A549 (cell line): Measurements from ENCODE around the gene TDO2. TPM values are rescaled to one million over a fixed set of nuclear protein-coding genes. Genes with fewer than 3 reads are reported as not detected.

Experiments used
- ATAC-seq, 2 experiments: fragments of 200-7000 bp in 1 of 2; fragments of >200 bp in 1 of 2; cut with Nextera tagmentation in 1 of 2; cut with Tn5 transposase in 1 of 2; 3 replicates each; pipeline versions ENCODE4 v1.8.0 to v1.9.1; 2018 to 2020; ENCODE audit warnings: mild to moderate bottlenecking in 1 of 2, moderate library complexity in 1 of 2
- CTCF ChIA-PET: fragments of 300-600 bp; sonication (Branson Sonifier 250); formaldehyde crosslinking; extraction: SDS; loops from one replicate; lab custom pipeline; 2021; ENCODE audit warnings: antibody characterized with exemption, inconsistent platforms; lab: Yijun Ruan, JAX
- POLR2A ChIA-PET: fragments of 350-600 bp; formaldehyde crosslinking; extraction: SDS; loops from one replicate; lab custom pipeline; 2021; ENCODE audit warnings: antibody characterized with exemption, inconsistent platforms; lab: Yijun Ruan, JAX
- DNase-seq, 2 experiments: peaks; one replicate each; pipeline versions ENCODE4 v3.0.0 to v3.0.0-alpha.2; 2011 to 2016; ENCODE audit warnings: low read depth in 1 of 2, low spot score in 1 of 2
- FAIRE-seq: peaks from 2 replicates; lab custom pipeline; 2011; peaks lifted over from hg19 to GRCh38; lab: Jason Lieb, UNC
- H3K27ac ChIP-seq, 2 experiments: fragments of >200 bp; sonication (Bioruptor Twin); formaldehyde crosslinking; 3 replicates each; pipeline ENCODE4 v1.5.1; 2016 to 2017
- H3K4me1 ChIP-seq: fragments of >200 bp; sonication (Bioruptor Twin); formaldehyde crosslinking; 3 replicates; pipeline ENCODE4 v1.6.1; 2016
- H3K4me2 ChIP-seq: fragments of >200 bp; sonication (Bioruptor Twin); formaldehyde crosslinking; 3 replicates; pipeline ENCODE4 v1.6.1; 2016
- H3K4me3 ChIP-seq: fragments of >200 bp; sonication (Bioruptor Twin); formaldehyde crosslinking; 3 replicates; pipeline ENCODE4 v1.5.1; 2016
- H3K9me3 ChIP-seq: fragments of >200 bp; sonication (Bioruptor Twin); formaldehyde crosslinking; 3 replicates; pipeline ENCODE4 v1.6.1; 2016
- BHLHE40 ChIP-seq: IDR thresholded peaks from 2 replicates; pipeline ENCODE4 v1.6.1; 2012; ENCODE audit warnings: low read depth, low read length, inconsistent platforms
- CBX2 ChIP-seq: fragments of 200-600 bp; sonication (generic); IDR thresholded peaks from 2 replicates; pipeline ENCODE4 v1.6.1; 2016; ENCODE audit warnings: low read depth, mild to moderate bottlenecking, borderline replicate concordance
- CEBPB ChIP-seq, 2 experiments: fragments of >200 bp in 1 of 2; sonication (Bioruptor Twin) in 1 of 2; formaldehyde crosslinking in 1 of 2; IDR thresholded peaks; 2 replicates each; pipeline ENCODE4 v1.6.1; 2012 to 2016
- CHD2 ChIP-seq: fragments of 150-350 bp; IDR thresholded peaks from 2 replicates; pipeline ENCODE4 v1.6.1; 2014; ENCODE audit warnings: low read length; ENCODE audit not compliant: partially characterized antibody
- CHD4 ChIP-seq: fragments of 200-600 bp; sonication (generic); IDR thresholded peaks from 2 replicates; pipeline ENCODE4 v1.6.1; 2016; ENCODE audit warnings: antibody characterized with exemption, mild to moderate bottlenecking, borderline replicate concordance
- FOXS1 ChIP-seq: fragments of 250-450 bp; sonication (Bioruptor Pico); IDR thresholded peaks from 2 replicates; pipeline ENCODE4 v1.5.0; 2020; ENCODE audit warnings: mild to moderate bottlenecking, moderate library complexity
- GATA3 ChIP-seq: IDR thresholded peaks from 2 replicates; pipeline ENCODE4 v1.6.1; 2012; ENCODE audit warnings: borderline replicate concordance
- HOXB13 ChIP-seq: fragments of 250-450 bp; sonication (Bioruptor Pico); IDR thresholded peaks from 2 replicates; pipeline ENCODE4 v1.5.0; 2020; ENCODE audit warnings: low read depth, mild to moderate bottlenecking, moderate library complexity
- HOXB5 ChIP-seq: fragments of 250-450 bp; sonication (Bioruptor Pico); IDR thresholded peaks from 2 replicates; pipeline ENCODE4 v1.5.0; 2020; ENCODE audit warnings: mild to moderate bottlenecking, moderate library complexity
- KDM1A ChIP-seq: fragments of 200-600 bp; sonication (generic); IDR thresholded peaks from 2 replicates; pipeline ENCODE4 v1.6.1; 2016; ENCODE audit warnings: low read depth, mild to moderate bottlenecking
- KDM5A ChIP-seq: fragments of 200-600 bp; sonication (generic); IDR thresholded peaks from 2 replicates; pipeline ENCODE4 v1.6.1; 2016; ENCODE audit warnings: antibody characterized with exemption, mild to moderate bottlenecking
- MAFK ChIP-seq: fragments of 450-650 bp; IDR thresholded peaks from 2 replicates; pipeline ENCODE4 v1.6.1; 2014; ENCODE audit not compliant: partially characterized antibody
- MAZ ChIP-seq: fragments of 150-350 bp; IDR thresholded peaks from 2 replicates; pipeline ENCODE4 v1.6.1; 2014; ENCODE audit warnings: antibody characterized with exemption, low read depth, low read length, borderline replicate concordance
- MYC ChIP-seq: IDR thresholded peaks from 2 replicates; pipeline ENCODE4 v1.6.1; 2012; ENCODE audit warnings: mild to moderate bottlenecking, inconsistent platforms, low read length, improper control_type of control experiment, borderline replicate concordance
- NFE2L2 ChIP-seq: fragments of 150-350 bp; conservative IDR thresholded peaks from 2 replicates; pipeline ENCODE4 v1.6.1; 2014; ENCODE audit warnings: low read length
- NPAS2 ChIP-seq: fragments of 250-450 bp; sonication (Bioruptor Pico); IDR thresholded peaks from 2 replicates; pipeline ENCODE4 v1.8.0; 2022; ENCODE audit warnings: mild to moderate bottlenecking, moderate library complexity, borderline replicate concordance
- NR3C1 ChIP-seq: fragments of >200 bp; sonication (Bioruptor Twin); formaldehyde crosslinking; IDR thresholded peaks from 3 replicates; pipeline ENCODE4 v1.6.1; 2017
- PHF8 ChIP-seq: fragments of 200-600 bp; sonication (generic); IDR thresholded peaks from 2 replicates; pipeline ENCODE4 v1.6.1; 2016; ENCODE audit warnings: low read depth, mild to moderate bottlenecking, antibody characterized with exemption, moderate library complexity, borderline replicate concordance
- POLR2A ChIP-seq: IDR thresholded peaks from 2 replicates; pipeline ENCODE4 v1.6.1; 2012; ENCODE audit warnings: mild to moderate bottlenecking, low read length
- POLR2AphosphoS2 ChIP-seq: conservative IDR thresholded peaks from 2 replicates; pipeline ENCODE4 v1.6.1; 2012; ENCODE audit warnings: low read length, improper control_type of control experiment, inconsistent platforms
- RARB ChIP-seq: fragments of 250-450 bp; sonication (Bioruptor Pico); IDR thresholded peaks from 2 replicates; pipeline ENCODE4 v1.8.0; 2021; ENCODE audit warnings: mild to moderate bottlenecking, moderate library complexity
- RCOR1 ChIP-seq: fragments of 150-350 bp; IDR thresholded peaks from 2 replicates; pipeline ENCODE4 v1.6.1; 2014; ENCODE audit warnings: antibody characterized with exemption, low read length, low read depth
- RNF2 ChIP-seq: fragments of 200-600 bp; sonication (generic); IDR thresholded peaks from 2 replicates; pipeline ENCODE4 v1.6.1; 2016; ENCODE audit warnings: low read depth, mild to moderate bottlenecking, antibody characterized with exemption, moderate library complexity, borderline replicate concordance
- SREBF2 ChIP-seq: fragments of 450-650 bp; IDR thresholded peaks from 2 replicates; pipeline ENCODE4 v1.6.1; 2014; ENCODE audit warnings: mild to moderate bottlenecking, moderate library complexity
- TFCP2L1 ChIP-seq: fragments of 250-450 bp; sonication (Bioruptor Pico); IDR thresholded peaks from 2 replicates; pipeline ENCODE4 v1.5.0; 2021; ENCODE audit warnings: mild to moderate bottlenecking
- TP53 ChIP-seq: fragments of 250-450 bp; sonication (Bioruptor Pico); IDR thresholded peaks from 2 replicates; pipeline ENCODE4 v1.5.0; 2021; ENCODE audit warnings: mild to moderate bottlenecking, moderate library complexity
- ZC3H11A ChIP-seq: fragments of 450-650 bp; IDR thresholded peaks from 2 replicates; pipeline ENCODE4 v1.6.1; 2014; ENCODE audit warnings: antibody characterized with exemption, mild to moderate bottlenecking
- ZNF302 ChIP-seq: fragments of 250-450 bp; sonication (Bioruptor Pico); IDR thresholded peaks from 2 replicates; pipeline ENCODE4 v1.9.0; 2021; ENCODE audit warnings: inconsistent platforms, mild to moderate bottlenecking, moderate library complexity
- WGBS: methylation state at CpG from one replicate; pipeline ENCODE4 v1.1.6; 2017; ENCODE audit errors: missing lambda C conversion rate; 5-methylcytosine and 5-hydroxymethylcytosine counted together
- polyA plus RNA-seq, 4 experiments: library from polyadenylated mRNA; depleted of rRNA in 3 of 4; stranded (reverse); fragments of >200 nt; fragmentation: RNase III in 1 of 4; extraction: RNeasy Plus Mini Kit Qiagen cat#74134 plus additional on column Dnase treatment in 1 of 4; gene quantifications; 2 replicates in 3 of 4; 3 replicates in 1 of 4; pipeline ENCODE4 v1.2.3, GENCODE V29; 2011 to 2017
- TF ChIP-seq, protein P1 (sequence below): fragments of 250-450 bp; sonication (Bioruptor Pico); IDR thresholded peaks from 2 replicates; pipeline ENCODE4 v1.5.0; 2020; ENCODE audit warnings: low read depth, mild to moderate bottlenecking, moderate library complexity
- TF ChIP-seq, protein P2 (sequence below): fragments of 150-350 bp; IDR thresholded peaks from 2 replicates; pipeline ENCODE4 v1.6.1; 2014; ENCODE audit warnings: low read depth, mild to moderate bottlenecking, low read length
- TF ChIP-seq, protein P3 (sequence below): IDR thresholded peaks from 2 replicates; pipeline ENCODE4 v1.6.1; 2012; ENCODE audit warnings: low read depth, borderline replicate concordance
- TF ChIP-seq, protein P4 (sequence below): IDR thresholded peaks from 2 replicates; pipeline ENCODE4 v1.6.1; 2012

Gene TDO2
- polyA plus RNA-seq, 2 of the 4 experiments (the other 2 are of a cell fraction) = 2.6 to 2.9 TPM

DNA sequence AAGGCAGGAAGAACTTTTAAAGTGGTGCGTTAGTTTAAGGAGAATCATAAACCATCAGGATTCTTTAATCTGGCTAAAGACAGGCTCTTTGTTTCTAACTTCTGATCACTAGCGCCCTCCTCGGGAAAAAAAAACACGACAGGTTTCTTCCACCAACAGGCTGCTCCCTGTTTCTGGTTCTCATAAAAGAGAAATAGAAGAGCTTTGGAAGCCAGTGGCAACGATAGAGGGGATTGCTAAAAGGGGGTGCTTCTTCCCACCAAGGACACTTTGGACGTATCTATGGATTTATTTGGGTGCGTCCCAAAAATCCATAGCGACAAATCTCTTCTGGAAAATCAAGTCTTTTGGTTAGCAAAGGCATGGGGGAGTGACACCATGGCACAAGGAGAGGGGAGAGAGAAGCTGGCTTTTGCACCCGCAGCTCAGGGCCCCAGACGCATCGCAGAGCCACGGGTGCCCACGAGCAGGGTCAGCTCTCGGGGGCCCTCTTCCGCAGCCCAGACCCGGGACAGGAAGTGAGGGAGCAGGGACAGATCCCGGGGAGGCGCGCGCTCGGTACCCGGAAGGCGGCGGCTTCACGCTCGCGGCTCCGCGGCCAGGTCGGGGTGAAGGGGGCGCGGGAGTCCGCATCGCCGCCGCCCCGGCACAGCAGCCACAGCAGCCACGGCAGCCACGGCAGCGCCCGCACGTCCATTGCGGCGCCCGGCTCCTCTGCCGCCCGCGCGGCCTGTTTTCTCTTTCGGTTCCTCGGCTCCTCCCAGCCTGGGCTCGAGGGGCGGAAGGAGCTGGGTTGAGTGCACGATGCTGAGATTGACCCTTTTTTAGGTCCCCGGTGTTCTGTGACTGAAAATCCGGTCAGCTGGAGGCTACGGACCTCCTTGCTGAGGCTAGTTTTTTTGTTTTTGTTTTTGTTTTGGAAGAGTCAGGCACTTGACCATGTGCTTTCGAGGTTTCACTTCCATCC lies 49.9 kb downstream of the TDO2 start, which contains the start of gene CTSO (continued):
- TF ChIP-seq POLR2AphosphoS2 (no peak), FOXS1 (CRISPR knock-in tag) (no peak), CHD4 (no peak), ZNF302 (no peak), MYC (no peak), RARB (CRISPR knock-in tag) (no peak), PHF8 (peak; percentile 88), CEBPB (IDR thresholded peaks at IDR 0.05) (no peak), HOXB5 (CRISPR knock-in tag) (no peak), BHLHE40 (no peak), RCOR1 (no peak), SREBF2 (no peak), HOXB13 (CRISPR knock-in tag) (no peak), NR3C1 (no peak), MAZ (no peak), TFCP2L1 (CRISPR knock-in tag) (no peak), NFE2L2 (no peak), TP53 (CRISPR knock-in tag) (no peak), KDM5A (peak; percentile 72), CBX2 (no peak), RNF2 (no peak), GATA3 (no peak), NPAS2 (no peak)
- TF ChIP-seq, protein P1, sequence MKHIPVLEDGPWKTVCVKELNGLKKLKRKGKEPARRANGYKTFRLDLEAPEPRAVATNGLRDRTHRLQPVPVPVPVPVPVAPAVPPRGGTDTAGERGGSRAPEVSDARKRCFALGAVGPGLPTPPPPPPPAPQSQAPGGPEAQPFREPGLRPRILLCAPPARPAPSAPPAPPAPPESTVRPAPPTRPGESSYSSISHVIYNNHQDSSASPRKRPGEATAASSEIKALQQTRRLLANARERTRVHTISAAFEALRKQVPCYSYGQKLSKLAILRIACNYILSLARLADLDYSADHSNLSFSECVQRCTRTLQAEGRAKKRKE (CRISPR knock-in tag) = no peak
- TF ChIP-seq, all 56 proteins: peak for 10

DNA sequence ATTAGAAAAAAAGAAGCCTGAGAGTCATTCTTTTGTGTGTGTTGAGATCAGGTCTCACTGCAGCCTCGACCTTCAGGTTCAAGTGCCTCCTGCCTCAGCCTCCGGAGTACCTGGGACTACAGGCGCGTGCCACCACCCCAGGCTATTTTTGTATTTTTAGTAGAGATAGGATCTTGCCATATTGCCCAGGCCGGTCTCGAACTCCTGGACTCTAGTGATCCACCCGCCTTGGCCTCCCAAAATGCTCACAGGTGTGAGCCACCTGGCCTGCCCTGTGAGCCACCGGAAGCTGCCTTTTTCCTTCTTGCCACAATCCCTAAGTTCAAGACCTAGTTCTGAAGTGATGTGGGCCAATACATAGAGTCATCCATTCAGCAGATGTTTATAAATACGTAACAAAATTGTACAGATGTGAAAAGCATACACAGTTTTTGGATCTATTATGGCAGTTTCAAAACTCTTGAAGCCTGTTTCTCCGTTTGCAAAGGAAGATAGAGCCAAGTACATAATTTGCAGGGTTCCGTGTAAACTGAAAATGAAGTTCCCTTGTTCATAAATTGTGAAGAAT lies 50.7 kb downstream of the TDO2 start:
- ChIA-PET POLR2A (interaction anchor here (1.3 to 1.6 kb wide), 2 partner anchors 144 to 550 kb away, joined by 5 to 13 read pairs; no protein-coding TSS in a partner anchor), CTCF (interaction anchor here (1.1 to 2.8 kb wide), 6 partner anchors 10 to 1147 kb away, joined by 3 to 19 read pairs (median 6); no protein-coding TSS in a partner anchor)
- Histone ChIP-seq H3K4me1 (no peaks in the 10 kb centered on the region), H3K27ac (peak overlapping the region; percentile 88 to 100), H3K9me3 (no peaks in the 10 kb centered on the region), H3K4me2 (peak overlapping the region; percentile 69), H3K4me3 (peak overlapping the region; percentile 61)
- DNase-seq (no peak), FAIRE-seq (no peak), ATAC-seq (no peak)
- 82% methylated on average over 8 of the region's 11 CpGs for WGBS
- no peak for TF ChIP-seq ZC3H11A
- no peak for TF ChIP-seq CEBPB (IDR thresholded peaks at IDR 0.05)

DNA sequence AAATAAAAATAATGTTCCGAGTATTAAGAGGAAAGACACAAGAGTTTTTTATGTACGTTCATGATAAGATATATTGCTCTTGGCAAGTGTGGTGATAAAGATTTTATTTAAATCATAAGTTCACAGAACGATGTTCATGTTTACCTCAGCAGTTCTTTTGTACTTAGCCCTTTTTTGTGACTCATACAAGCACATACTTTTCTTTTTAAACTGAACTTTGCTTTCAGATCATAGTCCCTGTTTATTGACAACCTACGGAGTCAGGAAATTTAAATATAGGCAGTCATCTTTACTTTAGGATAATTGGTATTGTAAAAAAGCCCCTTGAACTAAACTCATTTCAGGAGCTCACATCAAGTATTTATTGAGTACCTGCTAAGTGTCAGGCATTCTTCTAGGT lies 51.4 kb downstream of the TDO2 start:
- ChIA-PET POLR2A (no interaction called here), CTCF (interaction anchor here (0.8 kb wide), 1 partner anchor 551 kb away, joined by 3 read pairs; no protein-coding TSS in a partner anchor)
- FAIRE-seq (no peak), ATAC-seq (no peak), DNase-seq (no peak)
- no peak overlapping the region for H3K4me2 ChIP-seq
- TF ChIP-seq, protein P2, sequence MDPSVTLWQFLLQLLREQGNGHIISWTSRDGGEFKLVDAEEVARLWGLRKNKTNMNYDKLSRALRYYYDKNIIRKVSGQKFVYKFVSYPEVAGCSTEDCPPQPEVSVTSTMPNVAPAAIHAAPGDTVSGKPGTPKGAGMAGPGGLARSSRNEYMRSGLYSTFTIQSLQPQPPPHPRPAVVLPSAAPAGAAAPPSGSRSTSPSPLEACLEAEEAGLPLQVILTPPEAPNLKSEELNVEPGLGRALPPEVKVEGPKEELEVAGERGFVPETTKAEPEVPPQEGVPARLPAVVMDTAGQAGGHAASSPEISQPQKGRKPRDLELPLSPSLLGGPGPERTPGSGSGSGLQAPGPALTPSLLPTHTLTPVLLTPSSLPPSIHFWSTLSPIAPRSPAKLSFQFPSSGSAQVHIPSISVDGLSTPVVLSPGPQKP = no peak
- TF ChIP-seq SREBF2 (no peak), CHD2 (no peak), ZNF302 (no peak), TFCP2L1 (CRISPR knock-in tag) (no peak), KDM1A (no peak), MAFK (no peak), HOXB5 (CRISPR knock-in tag) (no peak), CBX2 (no peak), NPAS2 (no peak), RCOR1 (no peak), POLR2A (no peak), FOXS1 (CRISPR knock-in tag) (no peak)
- TF ChIP-seq, protein P3, sequence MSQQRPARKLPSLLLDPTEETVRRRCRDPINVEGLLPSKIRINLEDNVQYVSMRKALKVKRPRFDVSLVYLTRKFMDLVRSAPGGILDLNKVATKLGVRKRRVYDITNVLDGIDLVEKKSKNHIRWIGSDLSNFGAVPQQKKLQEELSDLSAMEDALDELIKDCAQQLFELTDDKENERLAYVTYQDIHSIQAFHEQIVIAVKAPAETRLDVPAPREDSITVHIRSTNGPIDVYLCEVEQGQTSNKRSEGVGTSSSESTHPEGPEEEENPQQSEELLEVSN = no peak
- TF ChIP-seq, protein P4, sequence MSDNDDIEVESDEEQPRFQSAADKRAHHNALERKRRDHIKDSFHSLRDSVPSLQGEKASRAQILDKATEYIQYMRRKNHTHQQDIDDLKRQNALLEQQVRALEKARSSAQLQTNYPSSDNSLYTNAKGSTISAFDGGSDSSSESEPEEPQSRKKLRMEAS = no peak
- no peaks in the 10 kb centered on the region for H3K9me3 ChIP-seq
- 75% methylated on average over 4 of the region's 4 CpGs for WGBS
- H3K4me1 ChIP-seq = no peaks in the 10 kb centered on the region
- H3K27ac ChIP-seq = no peak overlapping the region
- H3K4me3 ChIP-seq = no peak overlapping the region
